HS-27A (cell line): Measurements from ENCODE around the gene TRIM17.

Source experiments
- DNase-seq: peaks from one replicate; pipeline ENCODE4 v3.0.0-alpha.2; 2012; ENCODE audit warnings: low read depth, missing footprints

The TRIM17 gene

DNA sequence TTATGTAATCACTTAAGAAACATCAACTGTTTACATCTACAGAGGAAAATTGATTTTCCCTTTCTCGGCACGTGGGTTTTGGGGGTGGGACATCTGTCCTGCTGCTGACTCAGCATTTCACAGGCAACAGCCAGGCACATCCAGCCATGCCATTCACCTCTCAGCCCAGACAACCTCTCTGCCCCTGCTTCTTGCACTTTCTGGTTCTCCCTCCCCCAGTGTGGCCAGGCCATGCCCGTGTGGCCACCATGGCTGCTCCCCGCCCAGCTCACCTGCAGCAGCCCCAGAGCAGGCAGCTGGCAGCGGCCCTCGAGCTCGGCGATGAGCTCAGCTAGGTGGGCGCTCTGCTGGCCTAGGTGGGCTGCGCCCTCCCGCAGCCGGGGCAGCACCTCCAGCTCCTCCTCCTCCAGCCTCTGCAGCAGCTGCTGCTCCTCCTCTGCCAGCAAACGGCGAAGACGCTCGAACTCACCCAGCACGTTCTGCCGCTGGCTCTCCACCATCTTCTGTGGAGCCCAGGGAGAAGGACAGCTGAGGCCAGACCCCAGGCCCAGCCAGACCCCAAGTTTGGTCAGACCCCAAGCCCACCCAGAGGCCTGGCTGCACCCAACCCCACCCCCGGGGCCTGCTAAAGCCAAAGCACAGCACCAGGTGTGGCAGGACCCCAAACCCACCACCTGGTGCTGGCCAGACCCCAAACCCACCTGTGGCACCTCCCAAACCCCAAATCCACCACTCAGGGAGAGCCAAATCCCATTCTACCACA, 15.8 kb downstream of the TRIM17 start:
- DNase-seq, result no peak

- DNase-seq, result no peak
These were observed 16.4 kb downstream of the TRIM17 start for GRCh38 chr1:228400237-228400651.

GRCh38 chr1:228399531-228400236, 17.0 kb downstream of the TRIM17 start:
- DNase-seq, result no peak

DNA sequence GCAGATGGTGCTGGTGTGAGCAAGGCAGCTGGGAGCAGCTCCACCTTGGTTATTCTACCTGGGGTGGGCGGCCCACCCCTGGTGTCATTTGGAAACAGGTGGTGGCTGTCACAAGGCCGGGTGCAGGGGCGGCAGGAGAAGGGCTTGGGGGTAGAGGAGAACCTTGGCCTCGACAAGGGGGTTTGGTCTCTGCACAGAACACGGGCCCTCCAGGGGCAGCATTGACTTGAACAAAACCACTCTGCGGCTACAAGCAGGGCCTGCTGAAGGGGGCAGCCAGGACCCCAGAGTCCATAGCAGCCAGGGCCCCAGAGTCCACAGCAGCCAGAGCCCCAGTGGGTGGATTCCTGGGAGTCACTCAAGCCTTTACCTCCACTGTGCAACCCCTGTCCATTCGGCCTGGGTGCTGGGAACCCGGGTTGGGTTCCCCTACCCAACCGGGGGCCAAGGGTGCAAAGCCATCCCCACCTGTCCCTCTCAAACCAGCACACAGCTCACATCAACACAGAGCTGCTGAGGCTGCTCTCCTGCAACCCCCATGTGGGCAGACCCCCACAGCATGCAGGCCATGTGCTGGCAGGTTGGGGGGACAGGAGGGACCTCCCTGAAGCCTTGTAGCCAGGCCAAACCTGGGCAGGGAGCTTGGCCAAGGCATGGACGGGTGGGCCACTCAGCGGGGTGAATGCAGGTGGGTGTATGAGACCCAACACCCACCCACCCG, 17.8 kb downstream of the TRIM17 start:
- DNase-seq, result no peak

DNA sequence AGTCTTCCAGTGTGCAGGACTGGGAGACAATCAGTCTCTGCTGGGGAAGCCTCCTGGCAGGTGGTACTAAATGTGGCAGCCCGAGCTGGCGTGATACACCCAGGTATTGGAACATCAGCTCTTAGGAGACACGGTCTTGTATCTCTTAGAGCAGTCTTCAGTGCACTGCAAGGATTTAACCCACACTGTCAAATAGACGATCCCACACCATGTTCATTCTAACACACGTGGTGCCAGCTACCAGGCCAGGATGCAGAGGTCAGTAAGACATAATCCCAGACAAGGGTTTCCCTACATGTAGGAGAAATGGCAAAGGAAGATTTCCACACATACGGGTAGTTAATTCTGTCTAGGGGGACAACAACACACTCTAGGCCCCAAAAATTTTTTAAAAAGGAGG, 18.7 kb downstream of the TRIM17 start:
- no peak for DNase-seq

DNA sequence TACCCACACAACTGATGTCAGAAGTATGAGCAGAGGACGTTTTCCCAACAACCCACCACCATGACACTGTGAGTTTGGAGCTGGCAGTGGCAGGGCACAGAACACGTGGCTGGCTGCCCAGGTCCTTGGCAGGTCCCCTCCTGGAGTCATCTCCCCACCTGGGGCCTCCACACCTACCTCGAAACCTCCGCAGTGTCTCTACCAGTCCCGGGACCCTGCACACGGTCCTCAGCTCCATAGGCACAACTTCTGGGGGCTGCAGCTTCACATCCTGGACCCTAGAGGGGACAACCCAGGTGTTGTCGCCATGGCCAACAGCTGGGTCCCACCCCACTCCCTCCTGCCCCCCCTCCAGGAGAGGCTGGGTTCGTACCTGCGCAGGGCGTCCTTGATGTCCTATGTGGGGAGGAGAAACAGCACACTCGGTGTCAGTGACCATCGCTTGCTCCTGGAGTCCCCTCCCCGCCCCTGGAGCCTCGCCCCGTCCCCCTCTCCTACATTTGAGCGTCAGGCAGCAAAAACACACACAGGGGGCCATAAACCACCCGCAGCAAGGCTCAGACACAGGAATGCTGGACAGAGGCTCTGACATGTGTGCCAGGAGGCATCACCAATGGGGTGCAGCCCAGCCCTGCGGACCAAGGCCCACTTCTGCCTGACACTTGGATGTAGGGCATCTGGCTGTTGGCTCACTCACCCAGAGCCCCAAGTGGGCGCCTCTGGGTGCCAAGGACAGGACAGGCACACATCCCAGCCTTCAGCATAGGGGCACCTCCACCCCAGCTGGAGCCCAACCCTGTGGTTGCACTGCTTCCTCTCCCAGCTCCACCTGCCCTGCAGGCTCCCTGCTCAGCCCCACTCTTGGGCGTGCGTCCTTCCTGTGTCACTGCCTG, 19.6 kb downstream of the TRIM17 start:
- DNase-seq, result no peak

DNA sequence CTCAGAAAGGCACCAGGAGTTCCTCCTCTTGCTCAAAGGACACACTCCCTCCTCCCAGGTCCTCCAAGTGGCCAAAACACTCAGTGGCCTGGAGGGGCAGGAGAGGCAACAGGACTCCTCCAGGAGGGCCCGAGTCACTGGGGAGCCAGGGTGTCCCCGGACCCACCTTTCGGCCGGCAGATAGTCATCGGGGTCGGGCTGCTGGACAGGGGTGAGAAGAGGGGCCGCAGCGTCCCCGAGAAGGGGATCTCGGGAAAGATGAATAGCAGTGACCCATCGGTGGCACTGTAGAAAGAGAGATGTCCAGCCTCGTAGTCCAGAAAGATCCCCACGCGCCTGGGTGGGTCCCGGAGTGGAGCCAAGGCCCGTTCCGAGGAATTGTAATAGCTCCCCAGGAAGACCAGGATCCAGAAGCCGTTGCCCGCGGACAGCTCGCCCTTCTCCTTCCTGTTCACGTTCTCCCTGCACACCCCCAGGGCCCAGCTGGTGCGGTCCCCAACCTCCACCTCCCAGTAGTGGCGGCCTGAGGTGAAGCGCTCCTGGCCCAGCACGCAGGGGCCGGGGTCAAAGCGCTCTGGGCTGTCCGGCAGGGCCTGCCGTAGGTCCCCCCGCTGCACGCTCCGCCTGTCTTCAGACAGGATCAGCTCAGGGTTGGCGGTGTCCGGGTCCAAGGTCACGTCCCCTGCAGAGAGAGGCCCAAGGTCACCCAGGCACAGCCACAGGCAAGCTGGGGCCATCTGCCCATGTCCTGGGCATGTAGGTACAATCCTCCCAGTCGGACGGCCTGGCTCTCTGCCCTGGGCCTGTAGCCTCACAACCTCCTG, 21.9 kb downstream of the TRIM17 start:
- no peak for DNase-seq

DNA sequence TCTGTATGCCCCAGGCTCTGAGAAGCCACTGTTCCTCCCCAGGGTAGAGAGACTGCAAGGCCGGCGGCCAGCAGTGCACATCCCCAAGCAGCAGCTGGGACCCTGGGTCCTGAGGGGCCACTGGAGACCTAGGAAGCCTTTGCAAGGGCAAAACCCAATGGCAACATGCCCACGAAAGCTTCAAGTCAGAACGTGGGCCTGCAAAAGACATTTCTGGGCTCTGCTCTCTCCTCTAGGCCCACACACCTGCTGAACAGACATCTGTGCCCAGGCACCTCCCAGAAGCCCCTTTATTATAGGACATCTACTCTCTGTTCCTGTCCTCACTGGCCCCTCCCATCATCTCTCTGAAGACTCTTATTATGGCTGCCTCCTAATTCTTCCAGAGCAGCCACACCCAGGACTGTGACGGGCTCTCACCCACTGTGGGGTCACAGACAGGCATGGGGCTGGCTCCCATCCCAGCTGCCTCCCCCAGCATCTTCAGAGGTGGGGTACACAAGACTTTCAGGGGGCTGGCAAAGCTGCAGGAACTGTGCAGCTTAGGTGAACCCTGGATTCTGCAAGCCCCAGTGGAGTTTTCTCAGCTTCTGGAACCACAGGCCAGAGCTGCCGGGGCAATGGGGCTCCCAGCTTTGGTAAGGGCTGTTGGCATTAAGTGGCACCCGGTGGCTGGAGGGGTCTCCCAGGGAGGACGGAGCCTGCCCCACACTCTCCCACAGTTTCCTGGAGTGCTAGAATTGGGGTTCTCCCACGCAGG, 22.7 kb downstream of the TRIM17 start:
- DNase-seq, result no peak

DNA sequence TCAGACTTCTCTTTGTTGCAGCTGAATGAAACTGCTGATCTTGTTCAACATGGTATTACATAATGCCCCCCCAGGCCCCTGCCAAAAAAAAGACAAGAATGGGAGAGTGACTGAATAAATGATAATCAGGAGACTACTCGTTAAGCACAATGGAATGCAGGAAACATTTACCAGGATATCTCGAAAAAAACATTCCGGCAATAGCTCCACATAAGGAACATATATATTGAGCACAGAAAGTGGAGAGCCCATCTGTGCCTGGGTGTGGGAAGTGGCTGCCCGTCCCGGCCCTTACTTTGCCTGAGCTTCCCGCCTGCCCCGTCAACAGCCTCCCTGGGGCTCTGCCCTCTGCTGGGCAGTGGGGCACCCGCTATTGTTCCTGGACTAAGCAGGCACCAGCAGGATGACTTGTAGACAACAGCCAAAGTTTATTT, 23.4 kb downstream of the TRIM17 start:
- DNase-seq, result no peak

DNA sequence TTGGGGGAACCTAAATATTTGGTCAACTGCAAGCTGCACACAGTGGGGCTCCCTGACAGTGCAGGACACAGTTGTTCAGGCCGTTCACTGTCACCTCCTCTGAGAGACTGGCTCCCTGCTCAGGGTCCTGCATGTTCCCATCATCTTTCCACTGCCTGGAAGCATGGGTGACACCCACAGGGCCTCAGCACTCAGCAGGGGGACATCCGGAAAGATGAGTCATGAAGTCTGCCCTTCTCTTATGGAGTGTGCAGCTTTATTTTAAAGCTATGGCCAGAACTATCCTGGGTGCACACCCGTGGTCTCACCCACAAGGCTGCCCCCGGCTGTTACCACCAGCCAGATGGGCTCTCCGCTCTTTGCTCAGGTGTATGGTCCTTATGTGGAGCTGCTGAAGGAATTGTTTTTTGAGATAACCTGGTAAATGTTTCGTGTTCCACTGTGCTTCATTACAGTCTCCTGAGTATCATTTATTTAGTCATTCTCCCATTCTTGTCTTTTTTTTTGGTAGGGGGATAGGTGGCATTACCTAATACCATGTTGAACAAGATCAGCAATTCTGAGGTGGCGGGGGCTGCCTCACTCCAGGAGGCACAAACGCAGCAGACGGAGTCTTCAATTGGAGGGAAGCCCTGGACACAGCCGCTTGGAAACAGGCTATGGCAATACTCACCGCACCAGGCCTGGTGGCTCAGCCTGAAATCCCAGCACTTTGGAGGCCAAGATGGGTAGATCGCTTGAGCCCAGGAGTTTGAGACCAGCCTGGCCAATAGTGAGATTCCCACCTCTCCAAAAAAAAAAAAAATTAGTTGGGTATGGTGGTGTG, 24.3 kb downstream of the TRIM17 start:
- no peak for DNase-seq

DNA sequence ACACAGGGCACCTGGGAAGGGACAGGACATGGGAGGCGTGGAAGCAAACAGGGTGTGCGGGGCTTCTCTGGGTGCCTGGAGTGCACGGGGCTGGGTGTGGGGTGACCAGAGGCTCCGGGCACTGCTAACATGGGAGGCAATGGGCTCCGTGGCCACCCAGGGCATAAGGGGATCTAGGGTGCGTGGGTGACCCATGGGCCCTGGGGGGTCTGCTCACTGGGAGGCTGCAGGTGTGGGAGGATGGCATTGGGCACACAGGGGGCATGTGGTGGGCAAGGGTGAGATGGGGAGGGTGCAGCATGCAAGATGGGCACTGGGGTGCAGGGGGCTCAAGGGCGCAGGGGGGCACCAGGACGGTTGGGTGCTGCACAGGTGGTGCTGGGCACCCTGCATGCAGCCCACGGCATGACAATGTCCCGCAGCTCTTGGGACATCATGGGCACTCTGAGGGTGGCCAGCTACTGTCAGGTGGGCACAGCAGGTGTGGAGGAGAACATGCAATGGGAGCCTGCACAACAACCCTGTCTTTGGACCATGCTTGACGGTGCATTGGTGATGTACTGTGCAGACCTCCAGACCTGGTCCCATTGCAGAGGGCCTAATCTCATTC, 25.1 kb downstream of the TRIM17 start:
- no peak for DNase-seq

DNA sequence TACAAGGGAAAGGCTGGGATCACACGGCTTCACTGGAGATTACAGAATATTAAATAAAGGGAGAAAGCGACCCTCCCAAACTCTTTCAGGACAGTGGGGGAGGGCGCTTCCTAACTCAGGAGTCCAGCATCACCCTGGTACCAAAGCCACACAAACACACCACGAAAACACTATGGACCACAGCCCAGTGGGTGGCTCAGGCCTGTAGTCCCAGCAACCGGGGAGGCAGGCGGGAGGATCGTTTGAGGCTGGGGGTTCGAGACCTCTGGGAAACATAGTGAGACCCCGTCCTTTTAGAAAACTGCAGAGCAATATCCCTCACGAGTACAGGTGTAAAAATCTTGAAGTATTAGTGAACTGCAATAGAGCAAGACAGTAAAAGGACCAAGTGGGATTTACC, 26.0 kb downstream of the TRIM17 start:
- no peak for DNase-seq

GRCh38 chr1:228387321-228387720, 29.3 kb downstream of the TRIM17 start:
- DNase-seq, result no peak

DNA sequence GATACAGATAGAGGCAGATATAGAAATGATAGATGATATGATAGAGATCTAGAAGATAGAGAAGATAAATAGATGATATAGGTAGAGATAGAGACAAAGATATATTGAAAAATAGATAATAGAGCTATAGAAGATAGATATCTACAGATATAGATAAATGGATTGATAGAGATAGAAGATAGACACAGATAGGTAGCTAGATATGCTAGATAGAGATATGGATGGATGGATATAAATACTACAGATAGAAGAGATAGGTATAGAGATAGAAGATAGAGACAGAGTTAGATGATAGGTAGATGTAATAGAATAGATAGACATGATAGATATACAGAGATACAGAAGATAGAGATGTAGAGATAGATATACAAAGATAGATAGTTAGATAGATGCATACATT, 31.4 kb downstream of the TRIM17 start:
- no peak for DNase-seq

DNA sequence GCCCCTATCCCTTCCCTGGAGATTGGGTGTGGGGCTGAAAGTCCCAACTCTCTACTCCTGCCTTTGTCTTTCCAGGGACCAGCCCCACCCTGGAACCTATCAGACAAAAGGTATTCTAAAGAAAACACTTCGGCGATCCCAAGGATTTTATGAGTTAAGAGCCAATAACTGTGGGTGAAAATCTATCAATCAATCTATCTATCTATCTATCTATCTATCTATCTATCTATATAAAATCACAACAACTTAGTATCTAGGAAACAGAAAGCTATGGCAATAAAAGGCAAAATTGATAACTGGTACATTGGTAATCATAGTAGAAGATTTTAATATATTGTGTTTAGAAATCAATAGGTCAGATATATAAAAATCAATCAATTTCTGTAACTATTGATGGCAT, 32.9 kb downstream of the TRIM17 start:
- no peak for DNase-seq

GRCh38 chr1:228381356-228381755, 35.3 kb downstream of the TRIM17 start:
- DNase-seq, result no peak

GRCh38 chr1:228379666-228380065, 37.0 kb downstream of the TRIM17 start:
- no peak for DNase-seq

DNA sequence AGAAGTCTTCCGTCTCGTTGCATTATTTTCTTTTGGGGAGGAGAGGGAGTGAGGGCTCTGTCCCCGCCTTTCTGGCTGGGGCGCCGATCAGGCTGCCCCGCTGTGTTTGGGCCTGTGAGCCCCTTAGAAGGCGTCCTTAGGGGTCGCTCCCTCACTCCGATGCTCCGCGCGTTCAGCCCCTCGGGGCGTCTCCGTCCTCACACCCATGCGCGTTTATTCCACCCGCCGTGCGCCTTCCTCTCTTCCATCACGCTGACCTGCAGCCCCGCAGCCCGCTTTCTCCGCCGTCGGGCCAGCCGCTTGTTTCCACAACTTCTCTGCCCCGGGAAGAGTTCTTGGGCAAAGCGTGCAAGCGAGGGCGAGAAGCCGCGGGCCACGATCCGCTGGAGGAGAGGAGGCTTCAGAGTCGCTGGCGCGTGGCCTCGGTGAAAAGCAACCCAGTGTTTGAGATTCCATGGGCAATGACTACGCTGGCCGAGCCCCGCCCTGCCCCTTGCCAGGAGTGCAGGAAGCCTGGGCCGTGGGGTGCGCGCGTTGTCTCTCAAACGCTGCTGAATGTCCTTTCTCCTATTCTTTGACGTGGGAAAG, 37.7 kb downstream of the TRIM17 start:
- DNase-seq, result no peak
